ENCODE results near the gene HEATR5B. TPM values are rescaled to one million over a fixed set of nuclear protein-coding genes. Genes with fewer than 3 reads are reported as not detected.
"Not testable (repeated sequence)": the region's sequence is repeated elsewhere in the genome, so short reads cannot be mapped to it uniquely, and the experiment has no call there.

HEATR5B gene
- total RNA-seq, 1 experiment from 2014 or later = 13.1 TPM

DNA sequence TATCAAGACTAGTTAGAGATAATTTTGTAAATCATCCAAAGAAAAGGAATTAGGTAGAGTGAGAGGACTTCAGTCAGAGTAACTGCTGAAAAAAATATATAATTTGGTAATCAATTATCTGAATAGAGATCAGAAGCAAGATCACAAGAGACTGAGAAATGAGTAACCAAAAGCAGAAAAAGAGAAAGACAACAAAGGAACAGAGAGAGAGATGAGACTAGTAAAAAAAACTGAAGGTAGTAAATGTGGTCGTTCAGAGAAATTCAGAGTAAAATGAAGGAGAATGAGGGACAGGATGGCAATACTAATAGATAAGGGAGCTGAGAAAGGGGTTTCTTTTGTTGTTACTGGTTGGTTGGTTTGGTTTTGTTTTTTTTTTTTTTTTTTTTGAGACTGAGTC lies 134.3 kb downstream of the HEATR5B start:
- Histone ChIP-seq H3K36me3 (ENCODE audit: insufficient read depth, low read length, poor library complexity, severe bottlenecking) (no peaks in the 10 kb centered on the region), H3K4me3 (ENCODE audit: low read depth, low read length, poor library complexity, severe bottlenecking) (no peak overlapping the region), H3K9me3 (ENCODE audit: low read depth, low read length, poor library complexity, severe bottlenecking) (no peaks in the 10 kb centered on the region), H3K27ac (ENCODE audit: low read depth, low read length, poor library complexity, severe bottlenecking) (no peak overlapping the region), H3K4me1 (ENCODE audit: insufficient read depth, low read length, poor library complexity, severe bottlenecking) (no peaks in the 10 kb centered on the region), H3K27me3 (replicated peaks; ENCODE audit: insufficient read depth, low read depth, low read length, poor library complexity) (no peaks in the 10 kb centered on the region)
- ChIA-PET CTCF (no interaction called here), POLR2A (ENCODE audit: low non-redundant PET) (no interaction called here)
- TF ChIP-seq EZH2 (IDR thresholded peaks at IDR 0.05; ENCODE audit: borderline replicate concordance, low read depth, low read length, poor library complexity, severe bottlenecking) = no peak
- TF ChIP-seq, protein P1, sequence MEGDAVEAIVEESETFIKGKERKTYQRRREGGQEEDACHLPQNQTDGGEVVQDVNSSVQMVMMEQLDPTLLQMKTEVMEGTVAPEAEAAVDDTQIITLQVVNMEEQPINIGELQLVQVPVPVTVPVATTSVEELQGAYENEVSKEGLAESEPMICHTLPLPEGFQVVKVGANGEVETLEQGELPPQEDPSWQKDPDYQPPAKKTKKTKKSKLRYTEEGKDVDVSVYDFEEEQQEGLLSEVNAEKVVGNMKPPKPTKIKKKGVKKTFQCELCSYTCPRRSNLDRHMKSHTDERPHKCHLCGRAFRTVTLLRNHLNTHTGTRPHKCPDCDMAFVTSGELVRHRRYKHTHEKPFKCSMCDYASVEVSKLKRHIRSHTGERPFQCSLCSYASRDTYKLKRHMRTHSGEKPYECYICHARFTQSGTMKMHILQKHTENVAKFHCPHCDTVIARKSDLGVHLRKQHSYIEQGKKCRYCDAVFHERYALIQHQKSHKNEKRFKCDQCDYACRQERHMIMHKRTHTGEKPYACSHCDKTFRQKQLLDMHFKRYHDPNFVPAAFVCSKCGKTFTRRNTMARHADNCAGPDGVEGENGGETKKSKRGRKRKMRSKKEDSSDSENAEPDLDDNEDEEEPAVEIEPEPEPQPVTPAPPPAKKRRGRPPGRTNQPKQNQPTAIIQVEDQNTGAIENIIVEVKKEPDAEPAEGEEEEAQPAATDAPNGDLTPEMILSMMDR (conservative IDR thresholded peaks at IDR 0.05; ENCODE audit: low read depth, low read length) = no peak
- no peak for DNase-seq (ENCODE audit: low spot score)
- no TSS peak for BruUV-seq (replicated peaks)
- intact Hi-C loops (cut with micrococcal nuclease; ENCODE audit: unreplicated experiment) = no loop called here

DNA sequence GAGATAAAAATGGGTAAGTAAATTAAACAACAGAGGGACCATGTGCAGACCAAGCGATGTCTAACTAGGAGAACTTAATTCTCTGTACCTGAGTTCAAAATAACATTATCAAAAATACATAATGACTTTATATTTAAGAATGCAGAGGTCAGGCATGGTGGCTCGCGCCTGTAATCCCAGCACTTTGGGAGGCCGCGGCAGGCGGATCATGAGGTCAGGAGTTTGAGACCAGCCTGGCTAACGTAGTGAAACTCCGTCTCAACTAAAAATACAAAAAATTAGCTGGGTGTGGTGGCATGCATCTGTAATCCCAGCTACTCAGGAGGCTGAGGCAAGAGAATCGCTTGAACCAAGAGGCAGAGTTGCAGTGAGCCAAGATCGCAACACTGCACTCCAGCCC lies 138.9 kb downstream of the HEATR5B start:
- CTCF ChIA-PET; H3K36me3 ChIP-seq (ENCODE audit: insufficient read depth, low read length, poor library complexity, severe bottlenecking); intact Hi-C loops (cut with micrococcal nuclease; ENCODE audit: unreplicated experiment); H3K4me3 ChIP-seq (ENCODE audit: low read depth, low read length, poor library complexity, severe bottlenecking); H3K27ac ChIP-seq (ENCODE audit: low read depth, low read length, poor library complexity, severe bottlenecking); H3K27me3 ChIP-seq (replicated peaks; ENCODE audit: insufficient read depth, low read depth, low read length, poor library complexity); BruUV-seq (replicated peaks); H3K4me1 ChIP-seq (ENCODE audit: insufficient read depth, low read length, poor library complexity, severe bottlenecking); POLR2A ChIA-PET (ENCODE audit: low non-redundant PET); H3K9me3 ChIP-seq (ENCODE audit: low read depth, low read length, poor library complexity, severe bottlenecking); DNase-seq (ENCODE audit: low spot score): not testable (repeated sequence)

DNA sequence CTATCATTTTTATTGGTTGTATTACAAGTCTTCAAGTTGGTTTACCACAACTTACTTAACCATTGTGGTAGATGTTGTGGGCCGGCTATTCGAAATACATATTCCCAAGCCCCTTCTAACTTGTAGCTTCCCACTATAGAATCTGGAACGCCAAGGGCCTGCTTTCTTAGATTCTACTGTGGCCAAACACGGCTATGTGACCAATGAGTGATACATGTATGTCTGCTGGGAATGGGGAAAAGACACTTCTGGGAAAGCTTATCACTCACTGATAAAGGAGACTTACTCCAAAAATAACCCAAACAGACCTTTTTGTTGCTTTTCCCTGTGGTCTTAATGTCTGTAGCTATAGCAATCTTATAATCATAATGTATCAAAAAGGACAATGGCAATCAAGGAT lies 142.3 kb downstream of the HEATR5B start:
- no peaks in the 10 kb centered on the region for H3K27me3 ChIP-seq (replicated peaks; ENCODE audit: insufficient read depth, low read depth, low read length, poor library complexity)
- no peaks in the 10 kb centered on the region for H3K36me3 ChIP-seq (ENCODE audit: insufficient read depth, low read length, poor library complexity, severe bottlenecking)
- ChIA-PET CTCF (no interaction called here), POLR2A (ENCODE audit: low non-redundant PET) (no interaction called here)
- no peaks in the 10 kb centered on the region for H3K9me3 ChIP-seq (ENCODE audit: low read depth, low read length, poor library complexity, severe bottlenecking)
- intact Hi-C loops (cut with micrococcal nuclease; ENCODE audit: unreplicated experiment) = no loop called here
- TF ChIP-seq, protein P1 (conservative IDR thresholded peaks at IDR 0.05; ENCODE audit: low read depth, low read length) = no peak
- TF ChIP-seq EZH2 (IDR thresholded peaks at IDR 0.05; ENCODE audit: borderline replicate concordance, low read depth, low read length, poor library complexity, severe bottlenecking) = no peak
- no peaks in the 10 kb centered on the region for H3K4me1 ChIP-seq (ENCODE audit: insufficient read depth, low read length, poor library complexity, severe bottlenecking)
- H3K4me3 ChIP-seq (ENCODE audit: low read depth, low read length, poor library complexity, severe bottlenecking) = no peak overlapping the region
- H3K27ac ChIP-seq (ENCODE audit: low read depth, low read length, poor library complexity, severe bottlenecking) = no peak overlapping the region
- no TSS peak for BruUV-seq (replicated peaks)
- DNase-seq (ENCODE audit: low spot score) = no peak

DNA sequence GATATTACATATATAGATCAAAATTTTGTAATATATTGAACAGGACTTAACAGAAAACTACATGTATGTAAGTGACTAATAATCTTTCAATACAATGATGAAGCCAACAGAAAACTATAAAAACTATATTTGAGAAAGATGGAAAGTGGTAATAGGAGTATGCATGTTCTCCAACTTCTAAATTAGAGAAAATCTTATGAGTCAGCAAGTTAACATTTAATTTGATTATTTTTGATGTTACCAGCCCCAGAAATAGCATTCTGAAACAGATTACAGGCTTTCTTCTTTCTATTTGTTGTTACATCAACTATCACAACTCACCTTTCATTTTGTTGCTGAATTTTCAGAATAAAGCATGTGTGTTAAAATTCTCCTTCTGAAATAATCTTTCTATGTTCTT lies 147.6 kb downstream of the HEATR5B start:
- CTCF ChIA-PET; POLR2A ChIA-PET (ENCODE audit: low non-redundant PET): not testable (repeated sequence)

DNA sequence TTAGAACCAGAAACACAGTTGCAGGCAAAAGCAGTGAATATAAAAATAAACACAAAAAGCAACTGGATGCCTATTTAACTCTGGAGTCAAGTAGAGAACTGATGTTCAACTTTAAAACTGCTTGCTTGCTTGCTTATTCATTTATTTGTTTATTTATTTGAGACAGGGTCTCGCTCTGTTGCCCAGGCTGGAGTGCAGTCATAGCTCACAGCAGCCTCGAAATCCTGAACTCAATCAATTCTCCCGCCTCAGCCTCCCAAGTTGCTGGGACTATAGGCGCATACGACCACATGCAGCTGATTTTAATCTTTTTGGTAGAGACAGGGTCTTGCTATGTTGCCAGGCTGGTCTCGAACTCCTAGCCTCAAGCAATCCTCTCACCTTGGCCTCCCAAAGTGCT lies 152.5 kb downstream of the HEATR5B start:
- H3K27ac ChIP-seq (ENCODE audit: low read depth, low read length, poor library complexity, severe bottlenecking); H3K36me3 ChIP-seq (ENCODE audit: insufficient read depth, low read length, poor library complexity, severe bottlenecking); BruUV-seq (replicated peaks); H3K4me3 ChIP-seq (ENCODE audit: low read depth, low read length, poor library complexity, severe bottlenecking); CTCF ChIA-PET; POLR2A ChIA-PET (ENCODE audit: low non-redundant PET); DNase-seq (ENCODE audit: low spot score); intact Hi-C loops (cut with micrococcal nuclease; ENCODE audit: unreplicated experiment); H3K27me3 ChIP-seq (replicated peaks; ENCODE audit: insufficient read depth, low read depth, low read length, poor library complexity); H3K9me3 ChIP-seq (ENCODE audit: low read depth, low read length, poor library complexity, severe bottlenecking); H3K4me1 ChIP-seq (ENCODE audit: insufficient read depth, low read length, poor library complexity, severe bottlenecking): not testable (repeated sequence)

More for the DNA sequence above, 147.6 kb downstream of the HEATR5B start:
- H3K4me3 ChIP-seq (ENCODE audit: low read depth, low read length, poor library complexity, severe bottlenecking); H3K4me1 ChIP-seq (ENCODE audit: insufficient read depth, low read length, poor library complexity, severe bottlenecking); DNase-seq (ENCODE audit: low spot score); BruUV-seq (replicated peaks); H3K36me3 ChIP-seq (ENCODE audit: insufficient read depth, low read length, poor library complexity, severe bottlenecking); H3K27me3 ChIP-seq (replicated peaks; ENCODE audit: insufficient read depth, low read depth, low read length, poor library complexity); H3K27ac ChIP-seq (ENCODE audit: low read depth, low read length, poor library complexity, severe bottlenecking); intact Hi-C loops (cut with micrococcal nuclease; ENCODE audit: unreplicated experiment); H3K9me3 ChIP-seq (ENCODE audit: low read depth, low read length, poor library complexity, severe bottlenecking): not testable (repeated sequence)

All from A673 (cell line).